Naive thymus-derived CD4-positive, alpha-beta T cell (primary cell): ENCODE measurements around the gene UBALD2. TPM values are rescaled to one million over a fixed set of nuclear protein-coding genes. Genes with fewer than 3 reads are reported as not detected.

Experiments used
- ATAC-seq: fragments of 150-1000 bp; cut with Tn5 transposase; 2 replicates; pipeline ENCODE4 v1.10.0; 2021; ENCODE audit warnings: mild to moderate bottlenecking, moderate library complexity
- CTCF ChIA-PET: fragments of 350-600 bp; sonication (Branson Sonifier 250); formaldehyde crosslinking; loops from one replicate; lab custom pipeline; 2021; ENCODE audit warnings: antibody characterized with exemption; lab: Charles Lee
- POLR2A ChIA-PET: fragments of 350-600 bp; sonication (Branson Sonifier 250); formaldehyde crosslinking; loops from one replicate; lab custom pipeline; 2021; ENCODE audit warnings: antibody characterized with exemption, inconsistent platforms; lab: Charles Lee
- DNase-seq, 9 donors: peaks; one replicate each; pipeline versions ENCODE4 v3.0.0 to v3.0.0-alpha.2; 2020 to 2022; ENCODE audit warnings: mixed read lengths in 1 of 9
- H3K27ac ChIP-seq: one replicate; pipeline ENCODE4 v1.7.0; 2013; ENCODE audit warnings: mild to moderate bottlenecking, low read depth, low read length, moderate library complexity
- H3K27me3 ChIP-seq, 2 donors: one replicate each; pipeline ENCODE4 v1.7.0; 2013; ENCODE audit warnings: low read length in 2 of 2, mild to moderate bottlenecking in 2 of 2, moderate library complexity in 2 of 2; ENCODE audit not compliant: control insufficient read depth in 2 of 2, insufficient read depth in 2 of 2
- H3K36me3 ChIP-seq, 3 experiments: 1 replicate in 2 of 3; 2 replicates in 1 of 3; pipeline ENCODE4 v1.7.0; 2013; ENCODE audit warnings: low read length in 3 of 3, mild to moderate bottlenecking in 3 of 3, moderate library complexity in 1 of 3; ENCODE audit not compliant: insufficient read depth in 3 of 3, control insufficient read depth in 2 of 3
- H3K4me1 ChIP-seq, 2 donors: one replicate each; pipeline ENCODE4 v1.7.0; 2013; ENCODE audit warnings: low read length in 2 of 2, mild to moderate bottlenecking in 2 of 2, moderate library complexity in 1 of 2; ENCODE audit not compliant: control insufficient read depth in 2 of 2, insufficient read depth in 2 of 2
- H3K4me3 ChIP-seq: 2 replicates; pipeline ENCODE4 v1.7.0; 2013; ENCODE audit warnings: mild to moderate bottlenecking, low read length
- H3K9me3 ChIP-seq, 3 experiments: 1 replicate in 2 of 3; 2 replicates in 1 of 3; pipeline ENCODE4 v1.7.0; 2013; ENCODE audit warnings: low read length in 3 of 3; ENCODE audit not compliant: control insufficient read depth in 2 of 3
- H3K27ac Mint-ChIP-seq, 9 donors: one replicate each; pipeline ENCODE4 v1.8.0; 2020 to 2022; ENCODE audit warnings: mixed read lengths in 9 of 9, mild to moderate bottlenecking in 8 of 9, moderate library complexity in 5 of 9, inconsistent platforms in 2 of 9
- H3K27me3 Mint-ChIP-seq, 5 donors: one replicate each; pipeline ENCODE4 v1.8.0; 2021 to 2022; ENCODE audit warnings: mixed read lengths in 5 of 5, mild to moderate bottlenecking in 1 of 5
- H3K36me3 Mint-ChIP-seq, 5 donors: one replicate each; pipeline ENCODE4 v1.8.0; 2020 to 2022; ENCODE audit warnings: mixed read lengths in 5 of 5, mild to moderate bottlenecking in 3 of 5, inconsistent platforms in 1 of 5
- H3K4me1 Mint-ChIP-seq, 7 donors: one replicate each; pipeline ENCODE4 v1.8.0; 2020 to 2022; ENCODE audit warnings: mixed read lengths in 7 of 7, mild to moderate bottlenecking in 3 of 7, inconsistent platforms in 1 of 7
- H3K4me3 Mint-ChIP-seq, 10 donors: one replicate each; pipeline ENCODE4 v1.8.0; 2020 to 2022; ENCODE audit warnings: mild to moderate bottlenecking in 10 of 10, mixed read lengths in 10 of 10, moderate library complexity in 6 of 10, inconsistent platforms in 2 of 10
- H3K9me3 Mint-ChIP-seq, 11 donors: one replicate each; pipeline ENCODE4 v1.8.0; 2020 to 2022; ENCODE audit warnings: mixed read lengths in 11 of 11, mild to moderate bottlenecking in 4 of 11, inconsistent platforms in 1 of 11, moderate library complexity in 1 of 11
- intact Hi-C, 2 donors: fragments of 100-400 bp; cut with micrococcal nuclease; formaldehyde crosslinking; loops; one replicate each; pipeline ENCODE4 v1.15.1; 2023
- polyA plus RNA-seq, 2 donors: library from polyadenylated mRNA; unstranded; fragments of 300-500 nt; fragmentation: Illumina TruSeq; gene quantifications; one replicate each; pipeline ENCODE4 v1.2.3, GENCODE V29; 2021
- total RNA-seq, 6 experiments: library from RNA in 5 of 6; stranded (reverse) in 5 of 6; gene quantifications; 1 replicate in 5 of 6; 2 replicates in 1 of 6; pipeline ENCODE4 v1.2.3 and lab custom pipeline; 2021 to 2026

Gene UBALD2
- total and polyA plus RNA-seq, 7 experiments from 2014 or later, result 6.9 to 263 (median 132) TPM

- Histone ChIP-seq H3K4me3 (no peak overlapping the region), H3K27ac (no peak overlapping the region), H3K4me1 (peaks cover 16 to 33% of the 10 kb centered on the region in 2 donors), H3K27me3 (no peaks in the 10 kb centered on the region), H3K36me3 (no peaks in the 10 kb centered on the region), H3K9me3 (no peaks in the 10 kb centered on the region)
- Mint-ChIP-seq H3K4me3 (no peak overlapping the region), H3K9me3 (no peaks in the 10 kb centered on the region), H3K27ac (peak overlapping the region in 7 of 9 donors; percentile 0 to 76 (median 38)), H3K4me1 (peaks cover 16 to 45% (median 36%) of the 10 kb centered on the region in 7 donors), H3K27me3 (no peaks in the 10 kb centered on the region), H3K36me3 (no peaks in the 10 kb centered on the region)
- no peak for DNase-seq
- no peak for ATAC-seq
- ChIA-PET POLR2A (interaction anchor here (0.6 to 2.3 kb wide), 9 partner anchors 11 to 158 kb away, joined by 3 to 9 read pairs (median 3); partner anchors contain the start of gene UBALD2), CTCF (interaction anchor here (0.7 to 6.2 kb wide), 8 partner anchors 9 to 261 kb away, joined by 3 to 191 read pairs (median 16); partner anchors contain the start of genes FOXJ1 and UBALD2)
- intact Hi-C loops, result loop anchor here in 1 of 2 donors (2.0 kb wide), 1 partner anchor 21 kb away; no protein-coding TSS in a partner anchor
These were observed 12.4 kb downstream of the UBALD2 start for GRCh38 chr17:76277300-76278267.

DNA sequence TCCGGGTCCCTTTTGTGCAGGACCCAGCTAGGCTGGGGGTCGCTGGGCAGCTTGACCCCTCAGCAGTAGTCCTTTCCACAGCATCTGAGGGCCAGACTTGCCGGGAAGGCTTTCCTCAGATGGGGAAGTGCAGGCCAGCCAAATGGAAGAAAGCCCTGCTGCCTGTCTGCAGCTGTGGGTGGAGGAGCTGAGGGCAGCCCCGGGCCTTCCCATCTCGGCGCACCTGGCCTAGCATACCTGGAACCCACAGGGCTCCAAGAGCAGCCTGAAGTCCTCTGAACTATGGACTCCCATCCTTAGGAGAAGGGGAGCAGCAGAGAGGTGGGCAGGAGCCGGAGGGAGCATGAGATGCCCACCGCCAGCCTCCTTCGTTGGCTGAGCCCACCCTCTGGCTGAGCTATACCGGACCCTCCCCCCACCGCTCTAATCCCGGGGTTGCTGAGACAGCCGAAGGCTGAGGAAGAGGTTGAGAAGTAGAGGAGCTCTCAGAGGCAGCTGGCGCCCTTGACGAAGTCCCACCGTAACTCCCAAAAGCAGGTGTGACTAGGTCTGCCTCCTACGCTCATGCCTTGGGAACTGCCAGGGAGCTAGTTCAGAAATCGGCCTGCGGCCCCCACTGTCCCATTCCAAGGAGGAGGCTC lies 13.2 kb downstream of the UBALD2 start:
- DNase-seq (no peak), ATAC-seq (no peak)
- intact Hi-C loops, result loop anchor here in 1 of 2 donors (2.0 kb wide), 1 partner anchor 20 kb away; no protein-coding TSS in a partner anchor
- POLR2A ChIA-PET, result interaction anchor here (0.5 to 2.9 kb wide), 11 partner anchors 12 to 203 kb away, joined by 3 to 11 read pairs (median 3); partner anchors contain the start of genes EXOC7 and UBALD2
- Histone ChIP-seq H3K27me3 (no peaks in the 10 kb centered on the region), H3K36me3 (no peaks in the 10 kb centered on the region), H3K27ac (no peak overlapping the region), H3K4me3 (no peak overlapping the region), H3K4me1 (peaks cover 8 to 25% of the 10 kb centered on the region in 2 donors), H3K9me3 (no peaks in the 10 kb centered on the region)
- Mint-ChIP-seq H3K27ac (peak overlapping the region in 2 of 9 donors; percentile 46 to 72), H3K36me3 (no peaks in the 10 kb centered on the region), H3K4me3 (no peak overlapping the region), H3K27me3 (no peaks in the 10 kb centered on the region), H3K9me3 (no peaks in the 10 kb centered on the region), H3K4me1 (peaks cover 12 to 37% (median 28%) of the 10 kb centered on the region in 7 donors)
- CTCF ChIA-PET, result interaction anchor here (0.7 to 6.2 kb wide), 11 partner anchors 10 to 267 kb away, joined by 3 to 191 read pairs (median 11); partner anchors contain the start of genes FOXJ1 and UBALD2

GRCh38 chr17:76278952-76279741 lies 14.0 kb downstream of the UBALD2 start:
- ChIA-PET CTCF (interaction anchor here (0.6 to 6.2 kb wide), 40 partner anchors 9 to 485 kb away, joined by 3 to 191 read pairs (median 4); partner anchors contain the start of genes EXOC7, FOXJ1 and UBALD2), POLR2A (interaction anchor here (0.5 to 3.4 kb wide), 21 partner anchors 9 to 204 kb away, joined by 3 to 29 read pairs (median 4); partner anchors contain the start of genes EXOC7, FOXJ1, SPHK1 and UBALD2)
- no peak overlapping the region for H3K27ac ChIP-seq
- H3K9me3 ChIP-seq, result no peaks in the 10 kb centered on the region
- DNase-seq (peak; percentile 69 to 89 (median 81)), ATAC-seq (peak; percentile 87)
- no peak overlapping the region for H3K4me3 ChIP-seq
- Mint-ChIP-seq H3K9me3 (no peaks in the 10 kb centered on the region), H3K4me1 (peaks cover 7 to 29% (median 27%) of the 10 kb centered on the region in 7 donors), H3K27ac (peak overlapping the region in 7 of 9 donors; percentile 22 to 74 (median 46)), H3K4me3 (no peak overlapping the region), H3K27me3 (no peaks in the 10 kb centered on the region), H3K36me3 (no peaks in the 10 kb centered on the region)
- H3K27me3 ChIP-seq, result no peaks in the 10 kb centered on the region
- peaks cover 5 to 17% of the 10 kb centered on the region in 2 donors for H3K4me1 ChIP-seq
- intact Hi-C loops, result loop anchor here (1.0 to 2.0 kb wide), 6 partner anchors 13 to 265 kb away; partner anchors contain the start of gene EXOC7 (in 1 of the 2)
- H3K36me3 ChIP-seq, result no peaks in the 10 kb centered on the region

DNA sequence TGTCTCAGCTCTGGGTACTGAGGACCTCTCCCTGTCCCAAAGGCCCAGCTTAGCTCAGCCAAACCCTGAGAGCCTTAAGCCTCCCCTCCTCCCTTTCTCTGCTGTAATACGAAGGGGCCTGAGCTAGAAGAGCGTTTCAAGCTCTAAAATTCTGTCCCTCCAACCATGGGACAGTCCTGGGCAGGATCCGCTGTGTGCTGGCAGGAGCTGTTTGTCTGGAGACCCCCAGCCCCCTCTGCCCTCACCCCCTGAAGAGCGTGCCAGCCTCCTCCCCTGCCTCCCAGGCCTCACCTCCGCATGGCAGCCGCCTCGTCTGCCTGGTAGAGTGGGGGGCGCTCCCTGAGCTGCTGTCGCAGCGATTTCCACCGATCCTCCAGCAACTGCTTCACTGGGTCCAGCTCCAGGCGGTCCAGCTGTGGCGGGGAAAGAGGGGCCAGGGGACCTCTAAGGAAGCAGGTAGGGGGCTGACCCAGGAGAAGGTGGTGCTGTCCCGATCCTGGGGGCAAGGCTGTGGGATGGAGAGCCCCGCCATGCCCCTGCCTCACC lies 14.7 kb downstream of the UBALD2 start:
- Mint-ChIP-seq H3K27me3 (no peaks in the 10 kb centered on the region), H3K4me1 (peaks cover 4 to 22% (median 21%) of the 10 kb centered on the region in 7 donors), H3K27ac (peak overlapping the region in 7 of 9 donors; percentile 22 to 74 (median 46)), H3K36me3 (no peaks in the 10 kb centered on the region), H3K9me3 (no peaks in the 10 kb centered on the region), H3K4me3 (no peak overlapping the region)
- Histone ChIP-seq H3K9me3 (no peaks in the 10 kb centered on the region), H3K4me1 (peaks cover 0 to 10% of the 10 kb centered on the region in 2 donors), H3K36me3 (no peaks in the 10 kb centered on the region), H3K27ac (no peak overlapping the region), H3K27me3 (no peaks in the 10 kb centered on the region), H3K4me3 (no peak overlapping the region)
- DNase-seq, result no peak
- no peak for ATAC-seq
- CTCF ChIA-PET, result interaction anchor here (0.6 to 6.2 kb wide), 39 partner anchors 9 to 486 kb away, joined by 3 to 191 read pairs (median 4); partner anchors contain the start of genes EXOC7, FOXJ1 and UBALD2
- POLR2A ChIA-PET, result interaction anchor here (0.5 to 3.4 kb wide), 17 partner anchors 10 to 266 kb away, joined by 3 to 29 read pairs (median 6); partner anchors contain the start of genes EXOC7, FOXJ1, SPHK1 and UBALD2
- intact Hi-C loops, result loop anchor here (1.0 to 2.0 kb wide), 6 partner anchors 14 to 266 kb away; partner anchors contain the start of gene EXOC7 (in 1 of the 2)

GRCh38 chr17:76280650-76281049 lies 15.5 kb downstream of the UBALD2 start:
- Histone ChIP-seq H3K27me3 (no peaks in the 10 kb centered on the region), H3K4me1 (peaks cover 0 to 8% of the 10 kb centered on the region in 2 donors), H3K9me3 (no peaks in the 10 kb centered on the region), H3K4me3 (no peak overlapping the region), H3K27ac (no peak overlapping the region), H3K36me3 (no peaks in the 10 kb centered on the region)
- intact Hi-C loops, result no loop called here
- no peak overlapping the region for H3K27ac Mint-ChIP-seq
- DNase-seq, result no peak
- H3K4me3 Mint-ChIP-seq, result no peak overlapping the region
- no peaks in the 10 kb centered on the region for H3K36me3 Mint-ChIP-seq
- ChIA-PET CTCF (interaction anchor here (0.8 to 6.2 kb wide), 15 partner anchors 9 to 267 kb away, joined by 3 to 191 read pairs (median 8); partner anchors contain the start of genes FOXJ1 and UBALD2), POLR2A (interaction anchor here (0.6 to 3.4 kb wide), 11 partner anchors 16 to 266 kb away, joined by 3 to 29 read pairs (median 7); partner anchors contain the start of genes EXOC7, FOXJ1 and UBALD2)
- no peak for ATAC-seq
- H3K4me1 Mint-ChIP-seq, result peaks cover 3 to 19% (median 15%) of the 10 kb centered on the region in 7 donors
- H3K27me3 Mint-ChIP-seq, result no peaks in the 10 kb centered on the region
- H3K9me3 Mint-ChIP-seq, result no peaks in the 10 kb centered on the region
